ENCODE data around the gene UTP11. TPM values are rescaled to one million over a fixed set of nuclear protein-coding genes. Genes with fewer than 3 reads are reported as not detected.

The UTP11 gene
- total RNA-seq, 1 experiment from 2014 or later, result 45.4 TPM

- in situ Hi-C loops (cut with HindIII; ENCODE audit: low pct_unique_long_range_greater_than_20kb, low sequenced_read_pairs), result no loop called here
- DNase-seq (ENCODE audit: low read depth), result no peak
Measured at GRCh38 chr1:38000529-38001455, 11.7 kb upstream of the UTP11 start.

GRCh38 chr1:38003261-38004250 lies 9.0 kb upstream of the UTP11 start:
- in situ Hi-C loops (cut with HindIII; ENCODE audit: low pct_unique_long_range_greater_than_20kb, low sequenced_read_pairs), result no loop called here
- DNase-seq (ENCODE audit: low read depth), result no peak

- in situ Hi-C loops (cut with HindIII; ENCODE audit: low pct_unique_long_range_greater_than_20kb, low sequenced_read_pairs), result no loop called here
- no peak for DNase-seq (ENCODE audit: low read depth)
Measured at GRCh38 chr1:38004284-38005108, 8.0 kb upstream of the UTP11 start.

- in situ Hi-C loops (cut with HindIII; ENCODE audit: low pct_unique_long_range_greater_than_20kb, low sequenced_read_pairs), result no loop called here
Measured at GRCh38 chr1:38005195-38006007, 7.1 kb upstream of the UTP11 start, which contains the start of gene FHL3. FHL3 (minus strand) TSS chr1:38005514; CDS start chr1:37999412, 6,102 bp downstream.

GRCh38 chr1:38006008-38006828 lies 6.3 kb upstream of the UTP11 start:
- DNase-seq (ENCODE audit: low read depth), result no peak
- in situ Hi-C loops (cut with HindIII; ENCODE audit: low pct_unique_long_range_greater_than_20kb, low sequenced_read_pairs), result no loop called here

More at GRCh38 chr1:38005195-38006007, 7.1 kb upstream of the UTP11 start, which contains the start of gene FHL3:
- DNase-seq (ENCODE audit: low read depth), result no peak

GRCh38 chr1:38009088-38009840 lies 3.3 kb upstream of the UTP11 start:
- in situ Hi-C loops (cut with HindIII; ENCODE audit: low pct_unique_long_range_greater_than_20kb, low sequenced_read_pairs), result no loop called here
- DNase-seq (ENCODE audit: low read depth), result no peak

GRCh38 chr1:38009841-38010180 lies 2.7 kb upstream of the UTP11 start:
- DNase-seq (ENCODE audit: low read depth), result no peak
- in situ Hi-C loops (cut with HindIII; ENCODE audit: low pct_unique_long_range_greater_than_20kb, low sequenced_read_pairs), result no loop called here

- no peak for DNase-seq (ENCODE audit: low read depth)
- in situ Hi-C loops (cut with HindIII; ENCODE audit: low pct_unique_long_range_greater_than_20kb, low sequenced_read_pairs), result no loop called here
Measured at GRCh38 chr1:38013227-38013622, 691 bp downstream of the UTP11 start.

GRCh38 chr1:38014171-38014570 lies 1.6 kb downstream of the UTP11 start:
- in situ Hi-C loops (cut with HindIII; ENCODE audit: low pct_unique_long_range_greater_than_20kb, low sequenced_read_pairs), result no loop called here

GRCh38 chr1:38014724-38015424 lies 2.3 kb downstream of the UTP11 start:
- no peak for DNase-seq (ENCODE audit: low read depth)
- in situ Hi-C loops (cut with HindIII; ENCODE audit: low pct_unique_long_range_greater_than_20kb, low sequenced_read_pairs), result no loop called here

More at GRCh38 chr1:38014171-38014570, 1.6 kb downstream of the UTP11 start:
- no peak for DNase-seq (ENCODE audit: low read depth)

- in situ Hi-C loops (cut with HindIII; ENCODE audit: low pct_unique_long_range_greater_than_20kb, low sequenced_read_pairs), result no loop called here
- no peak for DNase-seq (ENCODE audit: low read depth)
Measured at GRCh38 chr1:38015978-38016725, 3.6 kb downstream of the UTP11 start.

GRCh38 chr1:38018864-38019343 lies 6.4 kb downstream of the UTP11 start:
- in situ Hi-C loops (cut with HindIII; ENCODE audit: low pct_unique_long_range_greater_than_20kb, low sequenced_read_pairs), result no loop called here
- no peak for DNase-seq (ENCODE audit: low read depth)

GRCh38 chr1:38020396-38020795 lies 7.9 kb downstream of the UTP11 start:
- no peak for DNase-seq (ENCODE audit: low read depth)
- in situ Hi-C loops (cut with HindIII; ENCODE audit: low pct_unique_long_range_greater_than_20kb, low sequenced_read_pairs), result no loop called here

- in situ Hi-C loops (cut with HindIII; ENCODE audit: low pct_unique_long_range_greater_than_20kb, low sequenced_read_pairs), result no loop called here
- DNase-seq (ENCODE audit: low read depth), result no peak
Measured at GRCh38 chr1:38021969-38022368, 9.4 kb downstream of the UTP11 start.

All from Caki2 (cell line).